Gastrocnemius medialis (tissue), 4 donors: ENCODE measurements around the gene CYSLTR2.

Experiments
- CTCF ChIP-seq, 5 experiments: fragments of 450-650 bp in 3 of 5; fragments of 200-600 bp in 2 of 5; sonication (generic) in 2 of 5; IDR thresholded peaks in 4 of 5; conservative IDR thresholded peaks in 1 of 5; 1 replicate in 4 of 5; 2 replicates in 1 of 5; pipeline ENCODE4 v1.5.1; 2016 to 2019; ENCODE audit warnings: antibody characterized with exemption in 5 of 5, mild to moderate bottlenecking in 3 of 5, moderate library complexity in 3 of 5
- POLR2A ChIP-seq, 2 donors: fragments of 450-650 bp; IDR thresholded peaks; one replicate each; pipeline ENCODE4 v1.6.1; 2017; ENCODE audit warnings: antibody characterized with exemption in 2 of 2, mild to moderate bottlenecking in 2 of 2, moderate library complexity in 2 of 2

GRCh38 chr13:48712141-48712540 lies 58.4 kb downstream of the CYSLTR2 start:
- no peak for TF ChIP-seq CTCF (IDR thresholded peaks at IDR 0.05 in 4 of 5, conservative IDR thresholded peaks at IDR 0.05 in 1 of 5)
- no peak for TF ChIP-seq POLR2A (IDR thresholded peaks at IDR 0.05)
